Osteoblast (primary cell): ENCODE data around the gene USF2. TPM values are rescaled to one million over a fixed set of nuclear protein-coding genes. Genes with fewer than 3 reads are reported as not detected.
"Not testable (repeated sequence)": the region's sequence is repeated elsewhere in the genome, so short reads cannot be mapped to it uniquely, and the experiment has no call there.

ENCODE experiments used
- DNase-seq: peaks from one replicate; pipeline ENCODE4 v3.0.0; 2011; ENCODE audit warnings: low spot score, mixed read lengths; ENCODE audit not compliant: insufficient read length; ENCODE audit errors: missing footprints
- H2AFZ ChIP-seq: 2 replicates; pipeline ENCODE4 v1.6.0; 2011; ENCODE audit warnings: mild to moderate bottlenecking, low read length
- H3K27ac ChIP-seq: 2 replicates; pipeline ENCODE4 v1.5.1; 2011; ENCODE audit warnings: mild to moderate bottlenecking, low read depth, low read length, moderate library complexity
- H3K27me3 ChIP-seq: 2 replicates; pipeline ENCODE4 v1.6.0; 2012; ENCODE audit warnings: mild to moderate bottlenecking, control low read depth, inconsistent platforms, low read length, moderate library complexity; ENCODE audit not compliant: insufficient read depth
- H3K36me3 ChIP-seq: 2 replicates; pipeline ENCODE4 v1.5.1; 2011; ENCODE audit warnings: mild to moderate bottlenecking, low read length, control low read depth, moderate library complexity; ENCODE audit not compliant: insufficient read depth
- H3K4me1 ChIP-seq: 2 replicates; pipeline ENCODE4 v1.5.1; 2011; ENCODE audit warnings: mild to moderate bottlenecking, low read length, control low read depth, moderate library complexity; ENCODE audit not compliant: insufficient read depth
- H3K4me2 ChIP-seq: 2 replicates; pipeline ENCODE4 v1.6.0; 2011; ENCODE audit warnings: mild to moderate bottlenecking, low read length; ENCODE audit not compliant: insufficient read depth
- H3K4me3 ChIP-seq: fragments of 200-600 bp; sonication (generic); 3 replicates; pipeline ENCODE4 v1.5.1; 2012; ENCODE audit warnings: mild to moderate bottlenecking, low read length, inconsistent platforms; ENCODE audit not compliant: insufficient read depth
- H3K79me2 ChIP-seq: 2 replicates; pipeline ENCODE4 v1.6.0; 2012; ENCODE audit warnings: mild to moderate bottlenecking, low read length, control low read depth, inconsistent platforms; ENCODE audit not compliant: insufficient read depth
- H3K9me3 ChIP-seq: 2 replicates; pipeline ENCODE4 v1.5.1; 2011; ENCODE audit warnings: low read depth, low read length, control low read depth
- H4K20me1 ChIP-seq: 2 replicates; pipeline ENCODE4 v1.6.0; 2012; ENCODE audit warnings: mild to moderate bottlenecking, low read length, control low read depth; ENCODE audit not compliant: insufficient read depth
- CTCF ChIP-seq: IDR thresholded peaks from 2 replicates; pipeline ENCODE4 v1.5.1; 2011; ENCODE audit warnings: mild to moderate bottlenecking, low read depth, low read length, moderate library complexity; ENCODE audit errors: extremely low read depth
- total RNA-seq: library from RNA; depleted of rRNA; stranded (reverse); fragments of >200 nt; gene quantifications from 2 replicates; pipeline ENCODE4 v1.2.3, GENCODE V29; 2012

The USF2 gene
- total RNA-seq: 66.2 and 74.0 TPM in 2 replicates

GRCh38 chr19:35268536-35269437, at the start of gene USF2:
TSS of gene USF2 (plus strand) at chr19:35268962. CDS start at chr19:35269102, 140 bp downstream.
- H3K27ac ChIP-seq: peak within 1 kb of the TSS; percentile 74
- H3K27me3 ChIP-seq: no peaks in the 10 kb centered on the region
- H3K79me2 ChIP-seq: peaks cover 12% of the 10 kb centered on the region
- peak; percentile 96 for DNase-seq
- H4K20me1 ChIP-seq: peaks cover 21% of the 10 kb centered on the region
- peak within 1 kb of the TSS; percentile 78 for H3K4me3 ChIP-seq
- peaks cover 6% of the 10 kb centered on the region for H3K4me1 ChIP-seq
- peak within 1 kb of the TSS; percentile 81 for H2AFZ ChIP-seq
- H3K36me3 ChIP-seq: peaks cover 21% of the 10 kb centered on the region
- TF ChIP-seq CTCF: no peak
- peak within 1 kb of the TSS; percentile 89 for H3K4me2 ChIP-seq
- no peaks in the 10 kb centered on the region for H3K9me3 ChIP-seq

GRCh38 chr19:35219008-35219407, 49.8 kb upstream of the USF2 start:
- Histone ChIP-seq H3K4me2 (no peak overlapping the region), H2AFZ (no peak overlapping the region), H3K4me1 (peaks cover 4% of the 10 kb centered on the region), H3K79me2 (no peaks in the 10 kb centered on the region), H3K27ac (no peak overlapping the region), H3K4me3 (no peak overlapping the region), H3K27me3 (peaks cover 3% of the 10 kb centered on the region), H4K20me1 (no peaks in the 10 kb centered on the region), H3K9me3 (peaks cover 5% of the 10 kb centered on the region), H3K36me3 (no peaks in the 10 kb centered on the region)
- TF ChIP-seq CTCF: no peak
- DNase-seq: no peak

DNA sequence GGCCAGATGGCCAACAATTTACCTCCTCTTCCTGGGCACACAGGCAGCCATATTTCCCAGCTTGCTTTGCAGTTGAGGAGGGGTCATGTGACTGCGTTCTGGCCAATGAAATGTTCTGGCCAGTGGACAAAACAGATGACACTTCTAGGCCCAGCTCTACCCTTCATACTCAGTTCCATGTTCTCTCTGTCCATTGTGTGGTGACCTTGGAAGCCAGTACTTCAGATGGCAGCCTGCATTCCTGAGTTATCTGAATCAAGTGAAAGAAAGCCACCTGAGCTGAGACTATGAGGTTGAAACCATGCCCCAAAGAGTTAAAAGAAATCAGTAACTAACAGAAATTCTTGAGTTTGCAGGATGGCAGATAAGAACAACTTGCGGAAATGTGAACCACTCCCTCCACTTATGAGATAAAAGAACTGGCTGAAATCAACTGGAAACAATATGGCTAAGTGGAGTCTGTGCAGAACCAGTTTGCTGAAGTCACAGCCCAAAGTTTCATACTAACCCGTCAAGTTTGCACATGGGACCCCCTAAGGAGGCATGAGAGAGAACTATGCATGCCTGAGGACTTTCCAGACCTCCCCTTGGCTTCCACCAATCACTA, 48.3 kb upstream of the USF2 start:
- Histone ChIP-seq H3K4me3 (no peak overlapping the region), H3K36me3 (no peaks in the 10 kb centered on the region), H3K4me1 (no peaks in the 10 kb centered on the region), H3K27ac (no peak overlapping the region), H3K79me2 (no peaks in the 10 kb centered on the region), H2AFZ (no peak overlapping the region), H3K9me3 (peaks cover 5% of the 10 kb centered on the region), H3K4me2 (no peak overlapping the region), H4K20me1 (no peaks in the 10 kb centered on the region), H3K27me3 (peaks cover 3% of the 10 kb centered on the region)
- no peak for TF ChIP-seq CTCF
- DNase-seq: no peak

DNA sequence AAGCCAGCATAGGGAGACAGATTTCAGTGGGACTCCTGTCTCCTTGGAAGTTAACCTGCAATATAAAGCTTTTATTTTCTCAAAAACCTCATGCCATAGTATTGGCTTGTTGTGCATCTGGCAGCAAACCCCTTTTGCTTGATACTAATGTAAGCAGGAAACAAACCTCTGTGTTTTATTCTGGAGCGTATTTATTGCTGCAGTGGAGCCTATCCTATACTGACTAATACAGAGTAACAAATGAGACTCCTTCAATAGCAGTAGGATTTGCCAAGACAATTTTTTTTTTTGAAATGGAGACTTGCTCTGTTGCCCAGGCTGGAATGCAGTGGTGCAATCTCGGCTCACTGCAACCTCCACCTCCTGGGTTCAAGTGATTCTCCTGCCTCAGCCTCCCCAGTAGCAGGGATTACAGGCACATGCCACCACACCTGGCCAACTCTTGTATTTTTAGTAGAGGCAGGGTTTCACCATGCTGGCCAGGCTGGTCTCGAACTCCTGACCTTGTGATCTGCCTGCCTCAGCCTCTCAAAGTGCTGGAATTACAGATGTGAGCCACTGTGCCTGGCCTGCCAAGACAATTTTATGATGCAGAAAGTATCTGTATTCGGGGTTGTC, 47.7 kb upstream of the USF2 start:
- not testable (repeated sequence) for H4K20me1 ChIP-seq, H3K79me2 ChIP-seq, H3K4me3 ChIP-seq, DNase-seq, H2AFZ ChIP-seq, H3K36me3 ChIP-seq, H3K4me2 ChIP-seq, H3K27ac ChIP-seq, H3K9me3 ChIP-seq, H3K27me3 ChIP-seq, H3K4me1 ChIP-seq
